COLO829 (cell line): ENCODE measurements around the gene OCIAD2.
"Not testable (repeated sequence)": the region's sequence is repeated elsewhere in the genome, so short reads cannot be mapped to it uniquely, and the experiment has no call there.

Source experiments
- DNase-seq: peaks from one replicate; pipeline ENCODE4 v3.0.0; 2012; ENCODE audit warnings: low spot score

Gene OCIAD2

GRCh38 chr4:48907706-48908477 lies 1.3 kb upstream of the OCIAD2 start:
- no peak for DNase-seq

DNA sequence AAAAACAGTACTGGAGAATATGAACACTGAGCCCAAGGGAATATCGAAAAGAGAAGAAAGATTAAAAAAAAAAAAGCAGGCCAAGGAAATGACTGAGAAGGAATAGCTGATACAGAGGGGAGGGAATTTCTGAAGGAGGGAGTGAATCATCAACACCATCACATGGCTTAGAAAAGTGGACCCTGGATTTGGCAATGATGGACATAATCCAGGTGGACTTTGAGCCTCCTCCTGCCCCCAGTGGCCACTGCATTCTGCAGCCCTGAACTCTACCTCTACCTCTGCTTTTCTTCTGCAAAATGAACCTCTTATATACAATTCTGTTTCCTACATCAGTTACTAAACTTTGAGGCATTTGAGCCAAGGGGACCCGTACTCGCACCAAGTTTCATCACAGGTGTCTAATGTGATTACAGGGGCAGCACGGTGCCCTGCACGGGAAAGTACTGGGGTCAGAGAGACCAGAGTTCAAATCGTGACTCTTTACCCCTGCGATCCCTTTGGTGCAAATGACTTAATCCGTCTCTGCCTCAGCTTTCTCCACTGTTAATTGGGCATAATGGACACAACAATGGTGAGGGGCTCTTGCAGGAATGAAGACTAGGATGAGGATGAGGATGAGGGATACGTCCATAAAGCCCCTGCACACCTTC lies 1.1 kb downstream of the OCIAD2 start:
- no peak for DNase-seq

DNA sequence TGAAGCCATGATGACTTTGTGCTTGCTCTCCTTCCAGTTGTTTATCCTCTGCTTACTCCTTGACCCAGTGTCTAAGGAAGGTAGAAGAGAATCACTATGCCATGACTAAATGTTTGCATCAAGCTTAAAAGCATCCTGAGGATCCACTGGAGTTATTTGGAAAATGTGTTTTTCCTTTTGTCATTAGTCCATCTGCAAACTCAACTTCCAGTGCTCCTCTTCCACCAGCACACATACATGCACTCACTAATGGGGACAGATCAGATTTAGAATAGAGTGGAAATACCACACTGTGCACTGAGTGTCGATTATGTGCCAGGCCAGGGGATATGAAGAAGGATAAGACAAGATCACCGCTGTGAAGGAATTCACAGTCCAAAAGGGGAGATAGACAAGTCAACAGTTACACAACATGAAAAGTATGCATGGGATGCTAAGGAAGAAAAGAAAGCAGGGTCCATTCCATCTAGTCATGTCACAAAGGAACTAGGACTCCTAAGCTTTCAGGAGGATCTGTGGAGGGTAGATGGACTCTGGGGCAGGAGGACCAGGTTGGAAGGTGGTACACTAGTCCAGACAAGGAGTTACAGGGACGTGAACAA lies 1.9 kb downstream of the OCIAD2 start:
- no peak for DNase-seq

- no peak for DNase-seq
Observed at GRCh38 chr4:48904101-48904500, 2.5 kb downstream of the OCIAD2 start.

GRCh38 chr4:48902266-48902665 lies 4.3 kb downstream of the OCIAD2 start:
- no peak for DNase-seq

DNA sequence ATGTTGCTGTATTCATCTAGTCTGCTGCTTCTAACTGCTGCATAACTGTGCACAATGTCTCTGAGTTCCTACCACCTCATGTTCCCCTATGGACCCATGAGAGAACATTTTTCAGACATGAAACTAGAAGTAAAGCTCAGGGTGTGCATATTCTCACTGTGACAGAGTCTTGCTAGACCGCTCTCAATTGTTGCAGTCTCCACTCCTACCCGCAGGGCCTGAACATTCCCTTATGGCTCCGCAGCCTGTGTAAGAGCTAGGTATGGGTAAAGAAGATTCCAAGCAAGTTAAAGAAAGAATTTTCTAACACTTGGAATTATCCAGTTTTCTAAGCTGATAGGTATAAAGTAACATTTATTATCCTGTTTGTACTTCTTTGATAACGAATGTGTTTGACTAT lies 5.4 kb downstream of the OCIAD2 start:
- no peak for DNase-seq

- no peak for DNase-seq
Observed at GRCh38 chr4:48899950-48900349, 6.6 kb downstream of the OCIAD2 start.

DNA sequence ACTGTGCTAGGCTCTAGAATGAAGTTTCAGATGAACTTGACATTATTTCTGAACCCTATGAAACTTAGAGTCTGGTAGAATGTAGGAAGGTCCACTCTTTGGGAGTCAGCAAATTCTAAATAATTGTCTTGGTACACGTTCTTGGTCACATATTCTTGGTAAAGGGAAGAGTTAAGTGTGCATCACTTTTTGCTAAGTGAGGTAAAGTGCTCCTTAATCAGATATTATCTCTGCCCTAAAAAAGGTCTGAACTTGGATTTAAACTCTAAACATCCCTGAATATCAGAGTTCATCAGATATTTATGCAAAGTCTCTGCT lies 7.2 kb downstream of the OCIAD2 start:
- no peak for DNase-seq

- no peak for DNase-seq
Observed at GRCh38 chr4:48898733-48899431, 7.7 kb downstream of the OCIAD2 start.

GRCh38 chr4:48896845-48897244 lies 9.7 kb downstream of the OCIAD2 start:
- no peak for DNase-seq

GRCh38 chr4:48891028-48891619 lies 15.4 kb downstream of the OCIAD2 start:
- DNase-seq: no peak

GRCh38 chr4:48889750-48890149 lies 16.8 kb downstream of the OCIAD2 start:
- DNase-seq: not testable (repeated sequence)

DNA sequence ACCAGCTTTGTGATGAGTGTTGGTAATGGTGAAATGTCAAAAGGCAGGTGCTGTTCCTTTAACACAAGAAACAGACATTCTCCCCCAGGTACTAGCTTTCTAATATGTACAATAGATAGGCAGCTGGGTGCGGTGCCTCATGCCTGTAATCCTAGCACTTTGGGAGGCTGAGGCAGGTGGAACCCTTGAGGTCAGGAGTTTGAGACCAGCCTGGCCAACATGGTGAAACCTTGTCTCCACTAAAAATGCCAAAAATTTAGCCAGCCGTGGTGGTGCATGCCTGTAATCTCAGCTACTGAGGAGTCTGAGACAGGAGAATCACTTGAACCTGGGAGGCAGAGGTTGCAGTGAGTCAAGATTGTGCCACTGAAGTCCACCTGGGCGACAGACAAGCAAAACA lies 24.9 kb downstream of the OCIAD2 start:
- DNase-seq: not testable (repeated sequence)

- no peak for DNase-seq
Observed at GRCh38 chr4:48879561-48880442, 26.8 kb downstream of the OCIAD2 start.

GRCh38 chr4:48877827-48878535 lies 28.6 kb downstream of the OCIAD2 start:
- no peak for DNase-seq

GRCh38 chr4:48864696-48865095 lies 41.9 kb downstream of the OCIAD2 start:
- DNase-seq: not testable (repeated sequence)

DNA sequence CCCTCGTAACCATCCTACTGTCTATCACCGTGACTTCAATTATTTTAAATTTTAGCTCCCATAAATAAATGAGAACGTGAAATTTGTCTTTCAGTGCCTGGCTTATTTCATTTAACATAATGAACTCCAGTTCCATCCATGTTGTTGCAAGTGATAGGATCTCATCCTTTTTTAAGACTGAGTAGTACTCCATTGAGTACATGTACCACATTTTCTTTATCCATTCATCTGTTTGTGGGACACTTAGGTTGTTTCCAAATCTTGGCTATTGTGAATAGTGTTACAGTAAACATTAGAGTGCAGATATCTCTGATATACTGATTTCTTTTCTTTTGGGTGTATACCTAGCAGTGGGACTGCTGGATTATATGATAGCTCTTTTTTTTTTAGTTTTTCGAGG lies 42.8 kb downstream of the OCIAD2 start:
- DNase-seq: no peak

- DNase-seq: no peak
Observed at GRCh38 chr4:48862661-48863060, 43.9 kb downstream of the OCIAD2 start.

DNA sequence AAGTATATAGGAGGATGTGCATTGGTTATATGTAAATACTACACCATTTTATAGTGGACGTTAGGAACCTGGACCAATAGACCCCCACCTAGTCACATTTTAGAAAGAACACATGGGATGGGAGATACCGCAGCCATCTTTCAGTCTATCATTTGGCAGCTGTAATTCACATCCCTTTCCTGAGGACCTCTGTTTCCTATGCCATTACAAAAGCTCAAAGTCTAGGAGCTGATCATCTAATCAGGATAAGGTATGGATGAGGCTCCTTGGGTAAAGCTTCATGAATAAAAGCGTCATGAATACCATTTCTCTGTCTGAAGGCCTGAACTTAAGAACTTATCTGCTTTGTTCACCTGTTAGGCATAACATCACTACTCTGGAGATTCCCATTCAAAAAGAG lies 44.5 kb downstream of the OCIAD2 start:
- DNase-seq: no peak

- no peak for DNase-seq
Observed at GRCh38 chr4:48858130-48858529, 48.4 kb downstream of the OCIAD2 start.

- DNase-seq: no peak
Observed at GRCh38 chr4:48854982-48855381, 51.6 kb downstream of the OCIAD2 start.
